ENCODE measurements around the gene BCL2A1. TPM values are rescaled to one million over a fixed set of nuclear protein-coding genes. Genes with fewer than 3 reads are reported as not detected.
A peak's percentile ranks its signal among the peaks of the same experiment; 100 is the strongest.
"Not testable (repeated sequence)": the region's sequence is repeated elsewhere in the genome, so short reads cannot be mapped to it uniquely, and the experiment has no call there.

BCL2A1 gene
- polyA plus RNA-seq, 3 donors: 1.2 to 36.0 (median 25.7) TPM

GRCh38 chr15:79942741-79943481 lies 28.1 kb downstream of the BCL2A1 start:
- no peak overlapping the region for H3K27ac ChIP-seq (ENCODE audit: low read depth, low read length)
- WGBS, 3 donors: 83 to 92% (median 91%) methylated on average over 7 of the region's 7 CpGs

- 87 to 93% (median 89%) methylated on average over 4 of the region's 4 CpGs for WGBS, 3 donors
- H3K27ac ChIP-seq (ENCODE audit: low read depth, low read length): no peak overlapping the region
These were observed 31.6 kb downstream of the BCL2A1 start for GRCh38 chr15:79939399-79939798.

GRCh38 chr15:79938143-79938542 lies 32.9 kb downstream of the BCL2A1 start:
- H3K27ac ChIP-seq (ENCODE audit: low read depth, low read length): no peak overlapping the region
- 43 to 92% (median 56%) methylated on average over 1 of the region's 1 CpG for WGBS, 3 donors

GRCh38 chr15:79935556-79936201 lies 35.3 kb downstream of the BCL2A1 start:
- 45 to 51% (median 49%) methylated on average over 7 of the region's 7 CpGs for WGBS, 3 donors

DNA sequence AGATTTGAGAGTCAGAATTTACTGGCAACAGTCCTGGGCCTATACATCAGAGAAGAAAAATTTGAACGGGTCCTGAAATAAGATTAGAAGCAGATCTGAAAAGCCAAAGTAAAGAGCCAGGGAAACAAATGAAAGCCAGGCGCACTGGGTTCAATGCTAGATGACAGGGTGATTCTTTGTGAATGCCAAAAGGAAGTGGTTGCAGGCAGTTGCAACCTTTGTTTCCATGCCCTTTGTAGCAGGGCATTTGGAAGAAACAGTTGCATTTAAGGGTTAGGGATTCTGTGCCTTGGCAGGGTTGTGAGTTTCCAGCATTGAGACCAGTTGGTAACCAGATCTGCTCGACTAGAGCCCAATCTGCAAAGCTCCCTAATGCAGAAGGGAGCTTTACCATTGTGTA lies 37.8 kb downstream of the BCL2A1 start:
- 56 to 63% (median 62%) methylated on average over 3 of the region's 3 CpGs for WGBS, 3 donors

More at GRCh38 chr15:79935556-79936201, 35.3 kb downstream of the BCL2A1 start:
- not testable (repeated sequence) for H3K27ac ChIP-seq (ENCODE audit: low read depth, low read length)

DNA sequence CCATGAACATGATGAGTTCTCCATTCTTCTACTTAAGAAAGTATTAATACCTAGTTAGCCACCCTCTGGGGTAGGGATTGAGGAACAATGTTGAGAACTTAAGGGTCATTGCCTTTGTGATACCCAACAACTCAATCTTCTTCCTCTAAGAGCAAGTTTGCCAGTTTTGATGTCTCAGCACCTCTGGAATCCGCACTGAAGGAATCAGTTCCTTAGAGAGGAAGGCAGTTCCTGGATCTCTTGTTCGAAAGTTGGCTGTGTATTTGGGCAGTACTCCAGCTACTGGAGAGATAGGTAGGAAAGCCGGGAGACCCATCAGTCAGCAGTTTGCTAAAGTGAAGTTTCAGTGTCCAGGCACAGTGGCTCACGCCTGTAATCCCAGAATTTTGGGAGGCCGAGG lies 38.5 kb downstream of the BCL2A1 start:
- H3K27ac ChIP-seq (ENCODE audit: low read depth, low read length): no peak overlapping the region
- WGBS, 3 donors: 52 to 74% (median 58%) methylated on average over 5 of the region's 5 CpGs

More for the DNA sequence above, 37.8 kb downstream of the BCL2A1 start:
- no peak overlapping the region for H3K27ac ChIP-seq (ENCODE audit: low read depth, low read length)

- no peak overlapping the region for H3K27ac ChIP-seq (ENCODE audit: low read depth, low read length)
- WGBS, 3 donors: 78 to 84% (median 79%) methylated on average over 5 of the region's 5 CpGs
These were observed 40.5 kb downstream of the BCL2A1 start for GRCh38 chr15:79930516-79930915.

DNA sequence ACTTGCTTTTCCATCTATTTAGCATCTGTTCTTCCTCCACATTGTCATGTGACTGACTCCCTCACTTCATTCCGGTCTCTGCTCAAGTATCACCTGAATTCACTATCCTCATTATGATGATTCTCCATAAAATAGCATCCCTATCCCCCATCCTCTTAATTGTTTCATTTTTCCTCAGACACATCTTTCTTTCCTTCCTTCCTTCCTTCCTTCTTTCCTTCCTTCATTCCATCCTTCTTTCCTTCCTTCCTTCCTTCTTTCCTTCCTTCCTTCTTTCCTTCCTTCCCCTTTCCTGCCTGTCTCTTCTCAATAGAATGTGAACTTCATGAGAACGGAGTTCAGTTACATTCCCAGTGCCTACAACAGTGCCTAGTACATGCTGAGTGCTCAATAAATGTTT lies 41.6 kb downstream of the BCL2A1 start:
- 78 to 79% (median 78%) methylated on average over 2 of the region's 2 CpGs for WGBS, 3 donors
- H3K27ac ChIP-seq (ENCODE audit: low read depth, low read length): no peak overlapping the region

DNA sequence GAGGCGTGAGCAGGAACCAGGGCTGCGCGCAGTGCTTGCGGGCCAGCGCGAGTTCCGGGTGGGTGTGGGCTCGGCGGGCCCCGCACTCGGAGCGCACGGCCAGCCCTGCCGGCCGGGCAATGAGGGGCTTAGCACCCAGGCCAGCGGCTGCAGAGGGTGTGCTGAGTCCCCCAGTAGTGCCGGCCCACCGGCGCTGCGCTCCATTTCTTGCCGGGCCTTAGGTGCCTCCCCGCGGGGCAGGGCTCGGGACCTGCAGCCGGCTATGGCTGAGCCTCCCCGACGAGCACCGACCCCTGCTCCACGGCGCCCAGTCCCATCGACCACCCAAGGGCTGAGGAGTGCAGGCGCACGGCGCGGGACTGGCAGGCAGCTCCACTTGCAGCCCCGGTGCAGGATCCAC lies 44.9 kb downstream of the BCL2A1 start:
- not testable (repeated sequence) for H3K27ac ChIP-seq (ENCODE audit: low read depth, low read length)
- 97 to 98% (median 98%) methylated on average over 30 to 36 of the region's 36 CpGs for WGBS, 3 donors

DNA sequence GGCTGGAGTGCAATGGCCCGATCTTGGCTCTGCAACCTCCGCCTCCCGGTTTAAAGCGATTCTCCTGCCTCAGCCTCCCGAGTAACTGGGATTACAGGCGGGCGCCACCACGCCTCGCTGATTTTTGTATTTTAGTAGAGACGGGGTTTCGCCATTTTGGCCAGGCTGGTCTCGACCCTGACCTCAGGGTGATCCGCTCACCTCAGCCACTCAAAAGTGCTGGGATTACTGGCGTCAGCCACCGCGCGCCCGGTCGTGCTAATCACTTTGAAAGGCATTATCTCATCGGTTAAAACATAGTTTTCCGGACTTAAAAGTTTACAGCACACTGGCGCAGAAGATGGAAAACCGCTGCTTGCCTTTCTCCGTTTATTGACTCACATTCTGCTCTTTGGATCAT lies 46.6 kb downstream of the BCL2A1 start:
- no peak overlapping the region for H3K27ac ChIP-seq (ENCODE audit: low read depth, low read length)
- WGBS, 3 donors: 86 to 94% (median 91%) methylated on average over 24 of the region's 24 CpGs

- peak overlapping the region; percentile 88 for H3K27ac ChIP-seq (ENCODE audit: low read depth, low read length)
- 0% methylated on average over 67 to 68 of the region's 68 CpGs for WGBS, 3 donors
These were observed 47.4 kb downstream of the BCL2A1 start for GRCh38 chr15:79923515-79924169.

GRCh38 chr15:79923079-79923514 lies 47.9 kb downstream of the BCL2A1 start:
- WGBS, 3 donors: 0 to 1% (median 0%) methylated on average over 37 to 51 of the region's 51 CpGs

DNA sequence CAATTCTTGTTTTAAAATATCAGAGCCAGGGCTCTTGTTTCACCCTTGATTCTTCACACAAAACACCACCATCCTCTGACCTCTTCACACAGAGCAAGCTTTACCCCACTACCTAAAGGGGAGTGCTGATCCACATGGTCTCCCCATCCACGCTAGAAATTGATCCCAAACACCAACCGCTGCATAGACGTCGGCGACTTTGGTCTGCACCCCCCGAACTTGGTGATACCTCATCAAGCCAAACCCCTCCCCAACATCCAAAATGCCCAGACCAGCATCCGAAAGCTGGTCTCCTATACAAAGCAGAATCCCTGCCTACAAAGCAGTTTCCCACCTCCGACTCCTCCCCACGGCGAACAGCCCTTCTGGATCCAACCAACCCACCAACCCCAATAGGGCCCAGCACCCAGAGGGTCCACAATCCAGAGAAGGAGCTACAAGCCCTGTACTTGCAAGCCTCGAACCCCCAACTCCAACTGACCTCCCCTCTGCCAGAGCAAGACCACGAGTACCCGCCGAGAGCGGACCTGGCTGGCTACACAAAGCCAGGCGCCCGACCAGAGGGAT lies 48.4 kb downstream of the BCL2A1 start:
- 10 to 33% (median 29%) methylated on average over 17 of the region's 17 CpGs for WGBS, 3 donors
- peak overlapping the region; percentile 66 for H3K27ac ChIP-seq (ENCODE audit: low read depth, low read length)

More at GRCh38 chr15:79923079-79923514, 47.9 kb downstream of the BCL2A1 start:
- peak overlapping the region; percentile 88 for H3K27ac ChIP-seq (ENCODE audit: low read depth, low read length)

DNA sequence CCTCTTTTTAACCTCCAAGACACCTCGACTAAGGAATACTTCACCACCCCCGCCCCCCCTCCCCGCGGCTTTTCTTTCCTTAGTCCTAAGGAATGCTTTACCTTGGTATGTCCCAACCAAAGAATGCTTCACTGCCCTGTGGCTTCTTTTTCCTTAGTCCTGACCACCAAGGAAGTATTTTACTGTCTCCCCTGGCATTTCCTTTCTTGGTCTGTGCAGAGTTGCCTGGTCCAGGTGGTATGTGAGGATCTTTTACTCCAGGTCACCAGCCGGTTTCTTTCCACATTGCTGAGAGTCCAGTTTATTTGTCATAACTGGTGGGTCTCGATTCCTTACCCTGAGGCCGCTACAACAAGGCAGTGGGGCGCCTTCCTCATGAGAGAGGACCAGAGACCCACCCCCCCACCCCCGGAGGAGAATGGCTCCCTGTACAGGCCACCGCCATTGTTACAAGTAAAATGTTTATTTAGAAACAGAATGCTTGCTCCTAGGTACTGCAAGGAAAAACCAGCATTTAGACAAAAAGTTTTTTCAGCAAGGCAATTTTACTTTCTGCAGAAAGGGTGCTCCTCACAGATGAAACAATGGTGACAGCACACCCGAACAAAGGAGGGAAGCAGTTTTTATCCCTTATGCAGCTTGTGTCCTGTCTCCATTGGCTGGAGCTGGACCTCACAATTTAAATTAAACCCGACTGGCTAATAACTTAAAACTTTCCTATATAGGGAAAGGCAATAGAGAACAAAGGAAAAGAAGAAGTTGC lies 51.1 kb downstream of the BCL2A1 start:
- 91 to 98% (median 96%) methylated on average over 12 of the region's 12 CpGs for WGBS, 3 donors
- H3K27ac ChIP-seq (ENCODE audit: low read depth, low read length): no peak overlapping the region

DNA sequence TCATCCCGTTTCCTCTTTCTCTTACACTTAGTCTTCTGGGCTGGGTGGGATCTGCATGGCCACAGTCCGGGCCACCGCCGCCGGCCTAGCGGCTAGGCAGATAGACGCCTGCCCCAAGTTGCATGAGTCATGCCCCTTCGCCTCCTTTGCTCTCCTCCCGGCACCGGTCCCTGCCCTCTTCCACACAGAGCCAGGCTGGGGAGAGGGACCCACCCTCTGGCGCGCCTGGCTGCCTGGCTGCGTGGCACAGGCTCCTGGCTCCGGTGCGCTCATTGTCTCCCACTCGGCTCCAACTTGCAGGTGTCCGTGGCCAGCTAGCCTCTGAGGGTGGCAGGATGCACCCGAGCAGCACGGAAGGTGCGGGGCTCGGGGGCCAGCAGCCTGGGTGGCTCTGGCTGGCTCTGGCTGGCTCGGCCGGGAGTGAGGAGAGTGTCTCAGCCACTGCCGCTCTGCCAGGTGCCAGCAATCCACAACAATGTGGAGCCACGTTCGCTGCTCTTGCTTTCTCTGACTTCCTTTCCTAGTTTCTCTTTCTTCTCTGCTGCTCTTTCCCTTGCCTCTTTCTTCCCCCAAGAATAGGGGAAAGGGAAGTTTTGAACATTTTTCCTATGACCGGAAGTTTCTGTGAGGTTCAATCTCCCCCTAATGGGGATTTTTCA lies 51.8 kb downstream of the BCL2A1 start:
- 94 to 99% (median 95%) methylated on average over 27 of the region's 27 CpGs for WGBS, 3 donors
- no peak overlapping the region for H3K27ac ChIP-seq (ENCODE audit: low read depth, low read length)

- no peak overlapping the region for H3K27ac ChIP-seq (ENCODE audit: low read depth, low read length)
- WGBS, 3 donors: 93 to 97% (median 96%) methylated on average over 11 of the region's 11 CpGs
These were observed 52.7 kb downstream of the BCL2A1 start for GRCh38 chr15:79918278-79918677.

DNA sequence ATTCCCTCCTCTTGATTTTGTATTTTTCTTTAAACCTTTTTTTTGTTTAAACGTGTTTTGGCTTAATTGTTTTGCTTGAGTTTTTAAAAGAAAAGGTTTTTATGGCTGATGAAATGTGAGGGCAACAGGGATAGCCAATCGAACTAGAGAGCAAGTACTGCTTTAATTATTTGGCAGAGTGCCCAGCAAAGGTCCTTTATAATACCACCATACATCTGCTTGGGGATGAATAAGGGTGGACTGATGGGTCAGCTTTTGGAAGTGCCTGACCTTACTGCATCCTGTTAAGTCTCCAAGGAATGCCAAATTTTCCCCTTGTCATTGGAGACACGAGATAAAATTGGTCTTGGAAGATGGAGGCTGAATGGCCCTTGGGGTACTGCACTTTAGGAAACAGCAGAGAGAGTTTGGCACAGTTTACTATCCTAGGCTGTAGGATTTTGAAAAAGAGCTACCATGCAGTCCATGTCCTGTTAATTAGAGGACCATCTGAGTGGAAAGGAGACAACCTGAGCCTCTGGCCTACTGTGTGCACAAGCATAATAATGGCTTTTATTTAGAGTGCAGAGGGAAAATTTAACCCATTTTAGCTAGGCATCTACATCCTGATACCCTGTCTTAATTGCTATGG lies 54.4 kb downstream of the BCL2A1 start:
- no peak overlapping the region for H3K27ac ChIP-seq (ENCODE audit: low read depth, low read length)
- 60 to 75% (median 60%) methylated on average over 3 of the region's 3 CpGs for WGBS, 3 donors
